ENCODE measurements around the gene VPS13D. TPM values are rescaled to one million over a fixed set of nuclear protein-coding genes. Genes with fewer than 3 reads are reported as not detected.

VPS13D gene
- total and polyA plus RNA-seq, 2 donors (not counting 3 experiments of a cell fraction or from before 2014, with no cell fraction given), result 13.6 to 48.5 TPM

DNA sequence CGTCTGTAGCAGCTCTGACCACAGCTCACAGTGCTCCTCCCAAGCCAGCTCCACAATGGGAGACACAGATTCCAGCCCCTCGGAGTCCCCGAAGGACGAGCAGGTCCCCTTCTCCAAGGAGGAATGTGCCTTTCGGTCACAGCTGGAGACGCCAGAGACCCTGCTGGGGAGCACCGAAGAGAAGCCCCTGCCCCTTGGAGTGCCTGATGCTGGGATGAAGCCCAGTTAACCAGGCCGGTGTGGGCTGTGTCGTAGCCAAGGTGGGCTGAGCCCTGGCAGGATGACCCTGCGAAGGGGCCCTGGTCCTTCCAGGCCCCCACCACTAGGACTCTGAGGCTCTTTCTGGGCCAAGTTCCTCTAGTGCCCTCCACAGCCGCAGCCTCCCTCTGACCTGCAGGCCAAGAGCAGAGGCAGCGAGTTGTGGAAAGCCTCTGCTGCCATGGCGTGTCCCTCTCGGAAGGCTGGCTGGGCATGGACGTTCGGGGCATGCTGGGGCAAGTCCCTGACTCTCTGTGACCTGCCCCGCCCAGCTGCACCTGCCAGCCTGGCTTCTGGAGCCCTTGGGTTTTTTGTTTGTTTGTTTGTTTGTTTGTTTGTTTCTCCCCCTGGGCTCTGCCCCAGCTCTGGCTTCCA is 22.9 kb upstream of the VPS13D start:
- Histone ChIP-seq H3K4me3 (replicated peaks in 1 of 3; ENCODE audit: insufficient read depth in 1 of 3, low read depth in 1 of 3, low read length in 3 of 3) (no peak overlapping the region), H3K9me3 (replicated peaks; ENCODE audit: control insufficient read depth, insufficient read depth, low read length) (no peaks in the 10 kb centered on the region), H3K4me1 (ENCODE audit: control insufficient read depth, extremely low read depth, insufficient read depth, low read length) (no peaks in the 10 kb centered on the region), H3K27me3 (ENCODE audit: control insufficient read depth in 2 of 2, insufficient read depth in 2 of 2, low read length in 2 of 2) (no peaks in the 10 kb centered on the region), H3K27ac (ENCODE audit: insufficient read depth, low read depth, low read length) (no peak overlapping the region), H3K36me3 (ENCODE audit: control insufficient read depth in 2 of 2, extremely low read depth in 1 of 2, insufficient read depth in 2 of 2, low read length in 2 of 2) (peaks cover 0 to 20% of the 10 kb centered on the region in 2 experiments), H2AFZ (ENCODE audit: low read depth, low read length) (no peak overlapping the region), H3K9me1 (replicated peaks; ENCODE audit: control insufficient read depth, extremely low read depth, insufficient read depth, low read length) (no peaks in the 10 kb centered on the region), H3K79me2 (ENCODE audit: control insufficient read depth, insufficient read depth, low read length) (no peaks in the 10 kb centered on the region), H3K4me2 (ENCODE audit: insufficient read depth, low read length) (no peak overlapping the region), H3K9ac (replicated peaks; ENCODE audit: extremely low read depth, insufficient read depth, low read length) (no peak overlapping the region), H4K20me1 (replicated peaks; ENCODE audit: control insufficient read depth, extremely low read depth, insufficient read depth, low read length) (no peaks in the 10 kb centered on the region)
- no peak for DNase-seq (ENCODE audit: low read depth, low spot score)
- ChIA-PET POLR2A (no interaction called here), CTCF (interaction anchor here (1.5 to 17.5 kb wide), 2 partner anchors 84 to 92 kb away, joined by 3 to 537 read pairs; no protein-coding TSS in a partner anchor)
- no peak for FAIRE-seq
- dilution Hi-C loops (cut with MboI; ENCODE audit: extremely low pct_ligation_motif_present, low sequenced_read_pairs), result no loop called here
- TF ChIP-seq, protein P1, sequence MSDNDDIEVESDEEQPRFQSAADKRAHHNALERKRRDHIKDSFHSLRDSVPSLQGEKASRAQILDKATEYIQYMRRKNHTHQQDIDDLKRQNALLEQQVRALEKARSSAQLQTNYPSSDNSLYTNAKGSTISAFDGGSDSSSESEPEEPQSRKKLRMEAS (IDR thresholded peaks at IDR 0.05; ENCODE audit: insufficient read depth, insufficient read length), result no peak
- TF ChIP-seq MYC (IDR thresholded peaks at IDR 0.05; ENCODE audit: low read depth, low read length) (no peak), EZH2 (IDR thresholded peaks at IDR 0.05; ENCODE audit: borderline replicate concordance, low read depth, low read length, severe bottlenecking) (no peak), FOS (IDR thresholded peaks at IDR 0.05; ENCODE audit: borderline replicate concordance, insufficient read depth, low read length) (no peak), POLR2A (IDR thresholded peaks at IDR 0.05; ENCODE audit: low read depth, low read length) (no peak), GATA2 (IDR thresholded peaks at IDR 0.05; ENCODE audit: insufficient read depth, insufficient read length, low read depth, low read length) (no peak), POLR2AphosphoS5 (IDR thresholded peaks at IDR 0.05; ENCODE audit: insufficient read depth, low read depth, low read length) (no peak), JUN (IDR thresholded peaks at IDR 0.05; ENCODE audit: borderline replicate concordance, insufficient read depth, insufficient read length, low read depth) (no peak)
- TF ChIP-seq, protein P2, sequence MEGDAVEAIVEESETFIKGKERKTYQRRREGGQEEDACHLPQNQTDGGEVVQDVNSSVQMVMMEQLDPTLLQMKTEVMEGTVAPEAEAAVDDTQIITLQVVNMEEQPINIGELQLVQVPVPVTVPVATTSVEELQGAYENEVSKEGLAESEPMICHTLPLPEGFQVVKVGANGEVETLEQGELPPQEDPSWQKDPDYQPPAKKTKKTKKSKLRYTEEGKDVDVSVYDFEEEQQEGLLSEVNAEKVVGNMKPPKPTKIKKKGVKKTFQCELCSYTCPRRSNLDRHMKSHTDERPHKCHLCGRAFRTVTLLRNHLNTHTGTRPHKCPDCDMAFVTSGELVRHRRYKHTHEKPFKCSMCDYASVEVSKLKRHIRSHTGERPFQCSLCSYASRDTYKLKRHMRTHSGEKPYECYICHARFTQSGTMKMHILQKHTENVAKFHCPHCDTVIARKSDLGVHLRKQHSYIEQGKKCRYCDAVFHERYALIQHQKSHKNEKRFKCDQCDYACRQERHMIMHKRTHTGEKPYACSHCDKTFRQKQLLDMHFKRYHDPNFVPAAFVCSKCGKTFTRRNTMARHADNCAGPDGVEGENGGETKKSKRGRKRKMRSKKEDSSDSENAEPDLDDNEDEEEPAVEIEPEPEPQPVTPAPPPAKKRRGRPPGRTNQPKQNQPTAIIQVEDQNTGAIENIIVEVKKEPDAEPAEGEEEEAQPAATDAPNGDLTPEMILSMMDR (IDR thresholded peaks at IDR 0.05; ENCODE audit: extremely low read depth in 1 of 2, insufficient read depth in 1 of 2, low read depth in 1 of 2, low read length in 2 of 2), result no peak
- BruUV-seq (replicated peaks), result no TSS peak
- intact Hi-C loops (cut with micrococcal nuclease), result no loop called here

Data from endothelial cell of umbilical vein (primary cell).